WI38 (cell line): ENCODE measurements around the gene CAMK2G.

Source experiments
- H3K4me3 ChIP-seq: 2 replicates; pipeline ENCODE4 v1.5.1; 2011; ENCODE audit warnings: low read depth, mild to moderate bottlenecking, control low read depth, low read length
- CTCF ChIP-seq: IDR thresholded peaks from 2 replicates; pipeline ENCODE4 v1.5.1; 2012; ENCODE audit warnings: low read depth, mild to moderate bottlenecking, control low read depth, low read length

Gene CAMK2G

GRCh38 chr10:73853196-73853595, 21.2 kb downstream of the CAMK2G start:
- TF ChIP-seq CTCF, result no peak
- H3K4me3 ChIP-seq, result no peak overlapping the region

GRCh38 chr10:73850863-73851461, 23.4 kb downstream of the CAMK2G start:
- H3K4me3 ChIP-seq, result no peak overlapping the region
- TF ChIP-seq CTCF, result no peak

- no peak for TF ChIP-seq CTCF
- H3K4me3 ChIP-seq, result no peak overlapping the region
These were observed 24.1 kb downstream of the CAMK2G start for GRCh38 chr10:73850211-73850610.

GRCh38 chr10:73848821-73849489, 25.4 kb downstream of the CAMK2G start:
- TF ChIP-seq CTCF, result peak; percentile 98
- no peak overlapping the region for H3K4me3 ChIP-seq

- no peak overlapping the region for H3K4me3 ChIP-seq
- no peak for TF ChIP-seq CTCF
These were observed 27.3 kb downstream of the CAMK2G start for GRCh38 chr10:73847031-73847430.

GRCh38 chr10:73843261-73843660, 31.1 kb downstream of the CAMK2G start:
- no peak overlapping the region for H3K4me3 ChIP-seq
- TF ChIP-seq CTCF, result no peak

GRCh38 chr10:73842349-73842748, 32.0 kb downstream of the CAMK2G start:
- no peak for TF ChIP-seq CTCF
- no peak overlapping the region for H3K4me3 ChIP-seq
